ENCODE results near the gene ZNF501.

The ZNF501 gene

GRCh38 chr3:44729384-44729910 lies at the start of gene ZNF501:
Gene ZNF501 (plus strand): TSS chr3:44729635. CDS start chr3:44734422, 4,787 bp downstream.
- Histone ChIP-seq H3K9ac (peak within 1 kb of the TSS; percentile 71), H3K27me3 (peaks cover 9% of the 10 kb centered on the region; the same call in 1 of the 2 replicates), H3K4me1 (no peaks in the 10 kb centered on the region), H3K9me3 (peaks cover 100% of the 10 kb centered on the region), H3K4me3 (peak within 1 kb of the TSS; percentile 73), H3K4me2 (peak within 1 kb of the TSS; percentile 62), H4K20me1 (no peaks in the 10 kb centered on the region), H3K27ac (peak within 1 kb of the TSS; percentile 67), H3K36me3 (peaks cover 35% of the 10 kb centered on the region)
- no peak for TF ChIP-seq Cebpa-rat (IDR thresholded peaks at IDR 0.05)

DNA sequence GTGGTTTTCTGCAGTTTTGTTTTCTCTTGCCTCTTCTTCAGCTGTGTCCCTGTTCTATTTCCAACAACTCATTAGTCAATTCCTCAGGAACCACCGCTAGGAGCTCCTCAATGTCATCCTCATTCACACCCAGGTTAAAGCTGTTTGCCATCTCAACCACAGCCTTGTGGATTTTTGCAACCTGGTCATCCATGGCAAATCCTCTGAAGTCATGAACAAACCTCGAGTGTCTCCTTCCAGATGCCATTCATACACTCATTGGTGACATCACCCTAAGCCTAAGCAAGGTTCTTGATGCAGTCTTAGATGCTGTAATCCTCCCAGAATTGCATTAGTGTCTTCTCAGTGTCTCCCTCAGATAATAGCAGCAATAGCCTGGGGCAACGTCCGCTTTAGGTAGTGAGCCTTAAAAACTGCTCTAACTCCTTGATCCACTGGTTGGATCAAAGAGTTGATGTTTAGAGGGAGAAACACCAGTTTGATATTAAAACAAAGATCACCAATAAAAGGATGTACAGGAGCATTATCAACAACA lies 48.4 kb upstream of the ZNF501 start:
- peaks cover 25% of the 10 kb centered on the region for H3K9me3 ChIP-seq
- peaks cover 24% of the 10 kb centered on the region for H3K27me3 ChIP-seq
- no peak for TF ChIP-seq Cebpa-rat (IDR thresholded peaks at IDR 0.05)
- H3K4me2 ChIP-seq = no peak overlapping the region
- H3K9ac ChIP-seq = no peak overlapping the region
- H4K20me1 ChIP-seq = no peaks in the 10 kb centered on the region
- no peaks in the 10 kb centered on the region for H3K36me3 ChIP-seq
- H3K4me1 ChIP-seq = no peaks in the 10 kb centered on the region
- H3K27ac ChIP-seq = no peak overlapping the region
- H3K4me3 ChIP-seq = no peak overlapping the region

DNA sequence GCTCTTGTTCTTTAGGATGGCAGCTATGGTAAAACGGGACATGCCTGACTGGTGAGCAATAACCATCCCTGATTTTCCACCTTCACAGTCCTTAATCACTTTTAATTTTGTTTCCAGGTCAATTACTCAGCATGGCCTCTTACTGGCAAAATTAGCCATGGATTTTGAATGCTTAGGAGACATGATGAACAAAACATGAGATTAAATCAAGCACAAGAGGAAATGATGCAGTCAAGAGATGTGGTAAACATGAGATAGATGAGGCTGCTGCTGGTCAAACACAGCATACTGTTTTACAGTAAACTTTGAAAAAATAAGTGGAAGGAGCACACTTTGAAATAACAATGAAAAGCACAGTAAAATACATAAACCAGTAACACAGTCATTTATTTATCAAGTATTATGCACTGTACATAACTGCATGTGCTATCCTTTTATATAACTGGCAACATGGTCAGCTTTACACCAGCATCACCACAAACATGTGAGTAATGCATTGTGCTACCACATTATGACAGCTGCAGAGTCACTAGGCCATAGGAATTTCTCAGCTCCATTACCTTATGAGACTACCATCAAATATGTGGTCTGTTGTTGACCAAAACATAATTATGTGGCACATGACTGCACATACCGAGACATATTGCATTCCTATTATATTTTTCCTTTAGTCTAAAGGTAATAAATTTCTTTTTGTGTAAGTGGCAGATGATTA lies 47.1 kb upstream of the ZNF501 start:
- peaks cover 28% of the 10 kb centered on the region for H3K27me3 ChIP-seq
- H3K4me1 ChIP-seq = no peaks in the 10 kb centered on the region
- no peak overlapping the region for H3K4me2 ChIP-seq
- no peak overlapping the region for H3K4me3 ChIP-seq
- no peak overlapping the region for H3K9ac ChIP-seq
- no peak overlapping the region for H3K27ac ChIP-seq
- H3K9me3 ChIP-seq = peaks cover 38% of the 10 kb centered on the region
- H3K36me3 ChIP-seq = no peaks in the 10 kb centered on the region
- H4K20me1 ChIP-seq = no peaks in the 10 kb centered on the region
- no peak for TF ChIP-seq Cebpa-rat (IDR thresholded peaks at IDR 0.05)

GRCh38 chr3:44685128-44685800 lies 44.2 kb upstream of the ZNF501 start:
- no peak for TF ChIP-seq Cebpa-rat (IDR thresholded peaks at IDR 0.05)
- no peak overlapping the region for H3K9ac ChIP-seq
- H3K4me1 ChIP-seq = no peaks in the 10 kb centered on the region
- peaks cover 28% of the 10 kb centered on the region for H3K27me3 ChIP-seq
- H3K27ac ChIP-seq = no peak overlapping the region
- no peaks in the 10 kb centered on the region for H3K36me3 ChIP-seq
- H3K9me3 ChIP-seq = peaks cover 58% of the 10 kb centered on the region
- no peaks in the 10 kb centered on the region for H4K20me1 ChIP-seq
- H3K4me2 ChIP-seq = no peak overlapping the region
- peak overlapping the region; percentile 28; the same call in 1 of the 2 replicates for H3K4me3 ChIP-seq

DNA sequence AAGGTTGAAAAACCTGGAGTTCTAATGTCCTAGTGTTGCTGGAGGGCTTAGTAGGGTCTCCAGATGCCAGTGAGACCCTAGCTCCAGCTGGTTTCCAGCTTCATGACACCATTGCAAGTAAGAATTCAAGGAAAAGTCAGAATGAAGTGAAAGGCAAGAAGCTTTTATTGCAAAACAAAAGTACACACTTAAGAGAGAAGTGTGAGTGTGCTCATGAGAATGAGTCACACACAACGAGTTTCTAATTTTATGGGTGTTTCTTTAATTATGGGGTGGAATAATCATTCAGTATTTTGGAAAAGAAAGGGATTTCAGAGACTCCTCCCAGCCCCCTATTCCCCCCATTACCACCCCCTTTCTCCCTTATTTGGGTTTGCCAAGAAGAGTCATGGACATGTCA lies 41.5 kb upstream of the ZNF501 start:
- Histone ChIP-seq H3K9me3 (peaks cover 58% of the 10 kb centered on the region), H3K4me3 (no peak overlapping the region), H4K20me1 (no peaks in the 10 kb centered on the region), H3K9ac (no peak overlapping the region), H3K27ac (no peak overlapping the region), H3K27me3 (peaks cover 28% of the 10 kb centered on the region), H3K4me2 (no peak overlapping the region), H3K4me1 (no peaks in the 10 kb centered on the region), H3K36me3 (no peaks in the 10 kb centered on the region)
- TF ChIP-seq Cebpa-rat (IDR thresholded peaks at IDR 0.05) = no peak

- no peak for TF ChIP-seq Cebpa-rat (IDR thresholded peaks at IDR 0.05)
- H3K9me3 ChIP-seq = peaks cover 81% of the 10 kb centered on the region
- H3K4me3 ChIP-seq = no peak within 1 kb of the TSS
- no peak within 1 kb of the TSS for H3K4me2 ChIP-seq
- no peaks in the 10 kb centered on the region for H3K36me3 ChIP-seq
- no peak within 1 kb of the TSS for H3K9ac ChIP-seq
- H4K20me1 ChIP-seq = no peaks in the 10 kb centered on the region
- H3K27me3 ChIP-seq = no peaks in the 10 kb centered on the region
- H3K27ac ChIP-seq = no peak within 1 kb of the TSS
- H3K4me1 ChIP-seq = no peaks in the 10 kb centered on the region
These were observed 16.9 kb upstream of the ZNF501 start, which contains the start of gene ZNF502 for GRCh38 chr3:44712455-44713075. Gene ZNF502 (plus strand): TSS chr3:44712660. CDS start chr3:44720262, 7,602 bp downstream.

DNA sequence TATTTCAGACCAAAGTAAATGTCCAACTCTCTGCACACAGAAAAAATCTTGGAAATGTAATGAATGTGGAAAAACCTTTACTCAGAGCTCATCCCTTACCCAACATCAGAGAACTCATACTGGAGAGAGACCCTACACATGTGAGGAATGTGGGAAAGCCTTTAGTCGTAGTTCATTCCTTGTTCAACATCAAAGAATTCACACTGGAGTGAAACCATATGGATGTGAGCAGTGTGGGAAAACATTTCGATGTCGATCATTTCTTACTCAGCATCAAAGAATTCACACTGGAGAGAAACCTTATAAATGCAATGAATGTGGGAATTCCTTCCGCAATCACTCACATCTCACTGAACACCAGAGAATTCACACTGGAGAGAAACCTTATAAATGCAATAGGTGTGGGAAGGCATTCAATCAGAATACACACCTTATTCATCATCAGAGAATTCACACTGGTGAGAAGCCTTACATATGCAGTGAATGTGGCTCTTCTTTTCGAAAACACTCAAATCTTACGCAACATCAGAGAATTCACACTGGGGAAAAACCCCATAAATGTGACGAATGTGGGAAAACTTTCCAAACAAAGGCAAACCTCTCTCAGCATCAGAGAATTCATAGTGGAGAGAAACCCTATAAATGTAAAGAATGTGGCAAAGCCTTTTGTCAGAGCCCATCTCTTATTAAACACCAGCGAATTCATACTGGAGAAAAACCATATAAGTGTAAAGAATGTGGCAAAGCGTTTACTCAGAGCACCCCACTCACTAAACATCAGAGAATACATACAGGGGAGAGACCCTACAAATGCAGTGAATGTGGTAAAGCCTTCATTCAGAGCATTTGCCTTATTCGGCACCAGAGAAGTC lies 8.0 kb upstream of the ZNF501 start:
- Histone ChIP-seq H3K4me1 (no peaks in the 10 kb centered on the region), H3K9me3 (peaks cover 96% of the 10 kb centered on the region), H3K9ac (no peak overlapping the region), H3K36me3 (no peaks in the 10 kb centered on the region), H3K4me2 (no peak overlapping the region), H4K20me1 (no peaks in the 10 kb centered on the region), H3K27ac (no peak overlapping the region), H3K4me3 (no peak overlapping the region), H3K27me3 (no peaks in the 10 kb centered on the region)
- TF ChIP-seq Cebpa-rat (IDR thresholded peaks at IDR 0.05) = peak; percentile 37; the same call in 1 of the 2 replicates

- Histone ChIP-seq H3K4me1 (no peaks in the 10 kb centered on the region), H3K27ac (no peak overlapping the region), H4K20me1 (no peaks in the 10 kb centered on the region), H3K36me3 (no peaks in the 10 kb centered on the region), H3K4me2 (no peak overlapping the region), H3K27me3 (no peaks in the 10 kb centered on the region), H3K9me3 (peaks cover 99% of the 10 kb centered on the region), H3K4me3 (no peak overlapping the region), H3K9ac (no peak overlapping the region)
- no peak for TF ChIP-seq Cebpa-rat (IDR thresholded peaks at IDR 0.05)
These were observed 7.4 kb upstream of the ZNF501 start for GRCh38 chr3:44722103-44722401.

DNA sequence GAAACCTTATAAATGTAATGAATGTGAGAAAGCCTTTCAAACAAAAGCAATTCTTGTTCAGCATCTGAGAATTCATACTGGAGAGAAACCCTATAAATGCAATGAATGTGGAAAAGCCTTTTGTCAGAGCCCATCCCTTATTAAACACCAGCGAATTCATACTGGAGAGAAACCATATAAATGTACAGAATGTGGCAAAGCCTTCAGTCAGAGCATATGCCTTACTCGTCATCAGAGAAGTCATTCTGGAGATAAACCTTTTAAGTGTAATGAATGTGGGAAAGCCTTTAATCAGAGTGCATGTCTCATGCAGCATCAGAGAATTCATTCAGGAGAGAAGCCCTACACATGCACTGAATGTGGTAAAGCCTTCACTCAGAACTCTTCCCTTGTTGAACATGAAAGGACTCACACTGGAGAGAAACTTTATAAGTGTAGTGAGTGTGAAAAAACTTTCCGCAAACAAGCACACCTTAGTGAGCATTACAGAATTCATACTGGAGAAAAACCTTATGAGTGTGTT lies 5.3 kb downstream of the ZNF501 start:
- H3K9me3 ChIP-seq = peaks cover 99% of the 10 kb centered on the region
- H4K20me1 ChIP-seq = no peaks in the 10 kb centered on the region
- H3K4me1 ChIP-seq = no peaks in the 10 kb centered on the region
- H3K36me3 ChIP-seq = peaks cover 58% of the 10 kb centered on the region
- H3K27ac ChIP-seq = no peak overlapping the region
- H3K4me3 ChIP-seq = peak overlapping the region; percentile 8; the same call in 1 of the 2 replicates
- H3K27me3 ChIP-seq = peaks cover 3% of the 10 kb centered on the region; the same call in 1 of the 2 replicates
- TF ChIP-seq Cebpa-rat (IDR thresholded peaks at IDR 0.05) = no peak
- no peak overlapping the region for H3K9ac ChIP-seq
- H3K4me2 ChIP-seq = no peak overlapping the region
